Lung (tissue), 12 donors: ENCODE measurements around the gene NLRP6. TPM values are rescaled to one million over a fixed set of nuclear protein-coding genes. Genes with fewer than 3 reads are reported as not detected.
A peak's percentile ranks its signal among the peaks of the same experiment; 100 is the strongest.
"Not testable (repeated sequence)": the region's sequence is repeated elsewhere in the genome, so short reads cannot be mapped to it uniquely, and the experiment has no call there.

Source experiments
- ATAC-seq: fragments of 200-7000 bp; cut with Tn5 transposase; one replicate; pipeline ENCODE4 v1.9.1; 2020; ENCODE audit warnings: moderate number of reproducible peaks; ENCODE audit not compliant: insufficient read depth, low FRiP score
- DNase-seq, 3 donors: peaks; one replicate each; pipeline ENCODE4 v3.0.0-alpha.2; 2013 to 2017
- H3K27ac ChIP-seq, 2 donors: one replicate each; pipeline ENCODE4 v1.5.1; 2013; ENCODE audit warnings: mild to moderate bottlenecking in 2 of 2, moderate library complexity in 2 of 2, control low read depth in 1 of 2, inconsistent platforms in 1 of 2, low read depth in 1 of 2, low read length in 1 of 2
- H3K27me3 ChIP-seq, 3 donors: one replicate each; pipeline ENCODE4 v1.5.1; 2013; ENCODE audit warnings: low read length in 2 of 3; ENCODE audit not compliant: control insufficient read depth in 3 of 3, insufficient read depth in 3 of 3
- H3K36me3 ChIP-seq, 4 donors: one replicate each; pipeline ENCODE4 v1.5.1; 2013; ENCODE audit warnings: low read length in 4 of 4, mild to moderate bottlenecking in 1 of 4, moderate library complexity in 1 of 4; ENCODE audit not compliant: control insufficient read depth in 4 of 4, insufficient read depth in 4 of 4
- H3K4me1 ChIP-seq, 5 donors: one replicate each; pipeline ENCODE4 v1.5.1; 2013; ENCODE audit warnings: low read length in 5 of 5, mild to moderate bottlenecking in 2 of 5, moderate library complexity in 1 of 5; ENCODE audit not compliant: control insufficient read depth in 5 of 5, insufficient read depth in 5 of 5
- H3K4me3 ChIP-seq: one replicate; pipeline ENCODE4 v1.5.1; 2013; ENCODE audit warnings: mild to moderate bottlenecking, control low read depth, moderate library complexity
- H3K9ac ChIP-seq, 2 donors: one replicate each; pipeline ENCODE4 v1.5.1; 2013; ENCODE audit warnings: low read length in 2 of 2, control low read depth in 1 of 2; ENCODE audit not compliant: insufficient read depth in 1 of 2
- H3K9me3 ChIP-seq, 4 donors: one replicate each; pipeline ENCODE4 v1.5.1; 2013; ENCODE audit warnings: low read length in 3 of 4, mild to moderate bottlenecking in 1 of 4, moderate library complexity in 1 of 4; ENCODE audit not compliant: control insufficient read depth in 4 of 4, insufficient read depth in 3 of 4
- WGBS, 2 donors: extraction: QIAGEN DNeasy Blood & Tissue Kit; methylation state at CpG; one replicate each; pipeline ENCODE4 v1.1.7; 2013; 5-methylcytosine and 5-hydroxymethylcytosine counted together
- polyA plus RNA-seq, 2 donors: library from polyadenylated mRNA; stranded (reverse); fragments of 200-250 nt; gene quantifications; one replicate each; pipeline ENCODE4 v1.2.1, GENCODE V29; 2013
- total RNA-seq, 2 donors: library from RNA; depleted of rRNA in 1 of 2; stranded (reverse); fragments of >200 nt in 1 of 2; gene quantifications; one replicate each; pipeline ENCODE4 v1.2.1, GENCODE V29; 2014 to 2021
- TF ChIP-seq, protein P1 (sequence below): IDR thresholded peaks from 2 replicates; pipeline ENCODE4 v1.5.1; 2012; ENCODE audit warnings: mild to moderate bottlenecking; ENCODE audit errors: control extremely low read depth, extremely low read depth
- donor health status: control.
- donor health status: control.
- donor health status: Bipolar disorder and iron deficiency.
- donor health status: healthy.
- donor health status: DM: yes; HTN: yes; CAD: no.

Gene NLRP6
- total and polyA plus RNA-seq, 4 donors, result 0.08 to 9.6 (median 2.4) TPM

DNA sequence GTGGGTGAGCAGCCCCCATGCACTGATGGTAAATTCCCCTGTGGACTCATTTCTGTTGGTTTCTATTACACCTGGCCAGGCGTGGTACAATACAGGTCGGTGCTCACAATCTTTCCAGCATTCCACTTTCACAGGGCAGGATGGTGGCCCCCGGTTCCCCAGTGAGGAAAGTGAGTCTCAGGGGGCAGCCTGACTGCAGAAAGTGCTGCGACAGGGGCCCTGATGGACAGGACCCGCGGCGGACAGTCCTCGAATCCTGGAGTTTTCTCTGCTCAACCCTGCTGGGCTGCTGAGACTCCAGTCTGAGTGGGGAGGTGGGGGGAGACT lies 7.7 kb downstream of the NLRP6 start:
- TF ChIP-seq, protein P1, sequence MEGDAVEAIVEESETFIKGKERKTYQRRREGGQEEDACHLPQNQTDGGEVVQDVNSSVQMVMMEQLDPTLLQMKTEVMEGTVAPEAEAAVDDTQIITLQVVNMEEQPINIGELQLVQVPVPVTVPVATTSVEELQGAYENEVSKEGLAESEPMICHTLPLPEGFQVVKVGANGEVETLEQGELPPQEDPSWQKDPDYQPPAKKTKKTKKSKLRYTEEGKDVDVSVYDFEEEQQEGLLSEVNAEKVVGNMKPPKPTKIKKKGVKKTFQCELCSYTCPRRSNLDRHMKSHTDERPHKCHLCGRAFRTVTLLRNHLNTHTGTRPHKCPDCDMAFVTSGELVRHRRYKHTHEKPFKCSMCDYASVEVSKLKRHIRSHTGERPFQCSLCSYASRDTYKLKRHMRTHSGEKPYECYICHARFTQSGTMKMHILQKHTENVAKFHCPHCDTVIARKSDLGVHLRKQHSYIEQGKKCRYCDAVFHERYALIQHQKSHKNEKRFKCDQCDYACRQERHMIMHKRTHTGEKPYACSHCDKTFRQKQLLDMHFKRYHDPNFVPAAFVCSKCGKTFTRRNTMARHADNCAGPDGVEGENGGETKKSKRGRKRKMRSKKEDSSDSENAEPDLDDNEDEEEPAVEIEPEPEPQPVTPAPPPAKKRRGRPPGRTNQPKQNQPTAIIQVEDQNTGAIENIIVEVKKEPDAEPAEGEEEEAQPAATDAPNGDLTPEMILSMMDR, result no peak
- DNase-seq, result no peak
- Histone ChIP-seq H3K27ac (no peak overlapping the region), H3K27me3 (peaks cover 0 to 47% (median 36%) of the 10 kb centered on the region in 3 donors), H3K4me3 (no peak overlapping the region), H3K4me1 (peaks cover 0 to 13% (median 0%) of the 10 kb centered on the region in 5 donors), H3K9me3 (no peaks in the 10 kb centered on the region), H3K9ac (no peak overlapping the region), H3K36me3 (peaks cover 0 to 2% (median 0%) of the 10 kb centered on the region in 4 donors)
- no peak for ATAC-seq
- WGBS, 2 donors, result 87 to 98% methylated on average over 8 of the region's 8 CpGs

DNA sequence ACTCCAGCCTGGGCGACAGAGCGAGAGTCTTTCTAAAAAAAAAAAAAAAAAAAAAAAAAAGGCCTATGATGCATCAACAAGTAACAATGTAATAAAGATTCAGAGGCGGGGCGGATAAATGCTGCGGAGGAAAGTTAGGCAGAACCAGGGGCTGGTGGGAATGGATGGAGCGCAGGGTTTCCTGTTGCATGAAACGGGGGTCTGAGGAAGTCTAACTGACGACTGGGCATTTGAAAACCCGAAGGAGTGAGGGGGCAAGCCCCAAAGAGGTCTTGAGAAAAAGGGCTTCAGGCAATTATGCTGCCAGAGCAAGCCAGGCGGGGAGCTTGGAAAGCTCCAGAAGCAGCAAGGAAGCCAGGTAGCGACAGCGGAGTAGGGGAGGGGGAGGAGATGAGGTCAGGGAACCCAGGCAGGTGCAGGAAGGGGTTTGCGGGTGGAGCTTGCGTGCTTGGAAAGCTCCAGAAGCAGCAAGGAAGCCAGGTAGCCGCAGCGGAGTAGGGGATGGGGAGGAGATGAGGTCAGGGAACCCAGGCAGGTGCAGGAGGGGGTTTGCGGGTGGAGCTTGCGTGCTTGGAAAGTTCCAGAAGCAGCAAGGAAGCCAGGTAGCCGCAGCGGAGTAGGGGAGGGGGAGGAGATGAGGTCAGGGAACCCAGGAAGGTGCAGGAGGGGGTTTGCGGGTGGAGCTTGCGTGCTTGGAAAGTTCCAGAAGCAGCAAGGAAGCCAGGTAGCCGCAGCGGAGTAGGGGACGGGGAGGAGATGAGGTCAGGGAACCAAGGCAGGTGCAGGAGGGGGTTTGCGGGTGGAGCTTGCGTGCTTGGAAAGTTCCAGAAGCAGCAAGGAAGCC lies 9.0 kb downstream of the NLRP6 start:
- ATAC-seq, H3K27ac ChIP-seq, H3K9ac ChIP-seq, H3K4me3 ChIP-seq, H3K9me3 ChIP-seq, DNase-seq, H3K36me3 ChIP-seq: not testable (repeated sequence)
- peaks cover 0 to 12% (median 0%) of the 10 kb centered on the region in 5 donors for H3K4me1 ChIP-seq
- 71% methylated on average over 23 to 27 of the region's 27 CpGs for WGBS, 2 donors
- H3K27me3 ChIP-seq, result peaks cover 0 to 34% (median 23%) of the 10 kb centered on the region in 3 donors

DNA sequence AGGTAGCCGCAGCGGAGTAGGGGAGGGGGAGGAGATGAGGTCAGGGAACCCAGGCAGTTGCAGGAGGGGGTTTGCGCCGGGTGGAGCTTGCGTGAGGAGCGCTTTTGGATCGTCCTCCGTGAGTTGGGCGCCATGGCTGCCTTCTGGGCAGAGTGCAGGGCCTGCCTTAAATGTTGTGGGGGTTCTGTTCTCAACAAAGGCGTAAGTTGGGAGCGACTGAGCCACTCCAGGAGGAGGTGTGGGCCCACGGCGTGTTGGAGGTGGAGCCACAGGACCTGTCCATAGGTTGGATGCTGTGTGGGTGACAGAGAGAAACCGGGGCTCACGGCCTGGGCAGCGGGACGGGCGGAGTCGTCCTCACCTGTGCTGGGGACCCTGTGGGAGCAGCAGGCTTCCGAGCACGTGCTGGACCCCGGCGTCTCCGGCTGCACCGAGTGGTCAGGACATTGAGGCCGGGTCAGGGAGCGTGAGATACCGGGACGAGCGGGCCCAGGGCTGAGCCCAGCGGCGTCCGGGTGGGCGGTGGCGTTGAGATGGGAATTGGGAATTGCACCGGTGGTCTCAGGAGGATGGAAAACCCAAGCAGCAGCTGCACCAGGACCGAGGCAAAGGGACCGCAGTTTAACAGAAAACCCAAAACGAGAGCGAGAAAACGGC lies 9.7 kb downstream of the NLRP6 start:
- 19 to 21% methylated on average over 40 to 41 of the region's 41 CpGs for WGBS, 2 donors
- H3K27ac ChIP-seq, result peak overlapping the region in 1 of 2 donors; percentile 58
- TF ChIP-seq, protein P1, result no peak
- H3K4me3 ChIP-seq, result peak overlapping the region; percentile 47
- H3K27me3 ChIP-seq, result peaks cover 0 to 26% (median 15%) of the 10 kb centered on the region in 3 donors
- H3K9me3 ChIP-seq, result no peaks in the 10 kb centered on the region
- DNase-seq (no peak), ATAC-seq (no peak)
- peaks cover 0 to 9% (median 0%) of the 10 kb centered on the region in 4 donors for H3K36me3 ChIP-seq
- H3K4me1 ChIP-seq, result peaks cover 0 to 12% (median 0%) of the 10 kb centered on the region in 5 donors
- no peak overlapping the region for H3K9ac ChIP-seq
